GM21529 (cell line): ENCODE results near the gene NUP98.
"Not testable (repeated sequence)": the region's sequence is repeated elsewhere in the genome, so short reads cannot be mapped to it uniquely, and the experiment has no call there.

ENCODE experiments used
- ATAC-seq: cut with Tn5 transposase; IDR thresholded peaks from one replicate; pipeline ENCODE4 v1.9.1; 2021; ENCODE audit not compliant: unreplicated experiment

The NUP98 gene

GRCh38 chr11:3645552-3645951 lies 151.8 kb downstream of the NUP98 start:
- no peak for ATAC-seq

GRCh38 chr11:3644817-3645235 lies 152.5 kb downstream of the NUP98 start, which contains the start of gene ART1:
Gene ART1 (plus strand): TSS chr11:3645128. CDS start chr11:3659214, 14,086 bp downstream.
- ATAC-seq = no peak

GRCh38 chr11:3643102-3643546 lies 154.2 kb downstream of the NUP98 start:
- ATAC-seq = not testable (repeated sequence)

GRCh38 chr11:3642071-3642951 lies 155.0 kb downstream of the NUP98 start:
- no peak for ATAC-seq

GRCh38 chr11:3641701-3642070 lies 155.7 kb downstream of the NUP98 start, which contains the start of gene ART5:
Gene ART5 (minus strand): TSS chr11:3641992. CDS start chr11:3641862, 130 bp downstream.
- ATAC-seq = no peak

- no peak for ATAC-seq
Observed at GRCh38 chr11:3641191-3641590, 156.2 kb downstream of the NUP98 start.

GRCh38 chr11:3639841-3640240 lies 157.5 kb downstream of the NUP98 start:
- no peak for ATAC-seq

GRCh38 chr11:3638513-3638912 lies 158.8 kb downstream of the NUP98 start:
- no peak for ATAC-seq

- no peak for ATAC-seq
Observed at GRCh38 chr11:3637201-3637600, 160.2 kb downstream of the NUP98 start.

GRCh38 chr11:3635641-3636375 lies 161.5 kb downstream of the NUP98 start:
- ATAC-seq = no peak

- no peak for ATAC-seq
Observed at GRCh38 chr11:3632070-3632660, 165.2 kb downstream of the NUP98 start.

- no peak for ATAC-seq
Observed at GRCh38 chr11:3631331-3631730, 166.0 kb downstream of the NUP98 start.

GRCh38 chr11:3627291-3627690 lies 170.1 kb downstream of the NUP98 start:
- ATAC-seq = no peak

- no peak for ATAC-seq
Observed at GRCh38 chr11:3626250-3626960, 170.9 kb downstream of the NUP98 start.
